PC-3 (cell line): Measurements from ENCODE around the gene GPC2.
"Not testable (repeated sequence)": the region's sequence is repeated elsewhere in the genome, so short reads cannot be mapped to it uniquely, and the experiment has no call there.

Experiments
- CTCF ChIP-seq: fragments of 300-600 bp; sonication (generic); conservative IDR thresholded peaks from 2 replicates; pipeline ENCODE4 v1.5.1; 2017; ENCODE audit warnings: antibody characterized with exemption, low read depth, mild to moderate bottlenecking, low read length
- EZH2phosphoT487 ChIP-seq: fragments of 300-600 bp; sonication (generic); IDR thresholded peaks from 2 replicates; pipeline ENCODE4 v1.6.1; 2018; ENCODE audit warnings: mild to moderate bottlenecking, antibody characterized with exemption, low read length, borderline replicate concordance

- TF ChIP-seq EZH2phosphoT487, CTCF: not testable (repeated sequence)
Observed at GRCh38 chr7:100180084-100180483, 2.9 kb upstream of the GPC2 start.
